ENCODE data around the gene AANAT. TPM values are rescaled to one million over a fixed set of nuclear protein-coding genes. Genes with fewer than 3 reads are reported as not detected.
"Not testable (repeated sequence)": the region's sequence is repeated elsewhere in the genome, so short reads cannot be mapped to it uniquely, and the experiment has no call there.

The AANAT gene
- total RNA-seq, 3 donors from 2014 or later (not counting 1 experiment from before 2014, with no cell fraction given) = 0.28 to 0.50 TPM; not detected in 1

DNA sequence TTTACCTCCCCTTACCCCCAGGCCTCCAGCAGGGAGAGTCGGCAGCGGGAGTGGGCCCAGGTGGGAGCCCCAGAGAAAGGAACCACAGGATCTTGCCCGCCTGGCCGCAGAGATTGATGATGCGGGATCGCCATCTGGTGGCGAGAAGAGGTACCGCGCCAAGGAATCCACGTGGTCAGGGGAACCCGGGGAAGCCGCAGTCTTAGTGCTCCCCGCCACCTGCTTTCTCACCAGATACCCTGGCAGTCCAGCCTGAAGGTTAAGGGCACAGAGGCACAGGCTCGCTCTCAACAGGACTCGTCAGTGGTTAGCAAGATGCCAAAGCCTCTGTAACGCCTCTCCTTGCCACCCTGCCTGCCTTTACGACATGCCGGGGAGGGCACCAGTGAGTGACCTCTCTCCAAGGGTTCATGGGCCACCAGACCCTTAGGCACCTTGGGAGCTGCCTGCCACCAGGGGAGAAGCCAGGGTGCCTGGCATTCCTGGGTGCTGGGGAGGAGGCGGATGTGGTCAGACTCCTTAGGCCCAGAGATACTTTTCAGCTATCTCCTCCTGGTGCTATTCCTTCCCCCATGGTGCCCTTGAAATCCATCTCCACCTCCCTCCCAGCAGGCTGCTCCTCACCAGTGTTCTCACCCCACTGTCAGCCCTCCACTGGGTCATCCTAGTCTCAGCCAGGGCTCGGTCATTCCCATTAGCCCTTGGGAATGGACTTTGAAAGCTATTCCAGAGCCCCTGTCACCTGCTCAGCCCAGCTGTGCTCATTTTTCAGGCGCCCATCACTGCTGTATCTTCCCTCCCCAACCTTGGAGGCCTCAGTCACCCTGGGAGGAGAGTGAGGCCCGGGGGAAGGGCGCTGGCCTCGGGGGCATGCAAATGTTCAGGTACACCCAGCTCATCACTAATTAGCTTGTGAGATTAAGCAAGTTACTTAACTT is 39.3 kb downstream of the AANAT start:
- Mint-ChIP-seq H3K36me3 (no peaks in the 10 kb centered on the region), H3K4me1 (peaks cover 12 to 25% of the 10 kb centered on the region in 2 donors), H3K9me3 (no peaks in the 10 kb centered on the region), H3K27ac (peak overlapping the region in 1 of 2 donors; percentile 74), H3K4me3 (no peak overlapping the region), H3K27me3 (ENCODE audit: low read depth in 2 of 2) (no peaks in the 10 kb centered on the region)
- peaks cover 33% of the 10 kb centered on the region for H3K4me1 ChIP-seq (ENCODE audit: control insufficient read depth, insufficient read depth, low read length)
- H3K27me3 ChIP-seq (ENCODE audit: control insufficient read depth, insufficient read depth, low read length) = no peaks in the 10 kb centered on the region
- WGBS (ENCODE audit: insufficient coverage) = 30% methylated on average over 24 of the region's 24 CpGs
- intact Hi-C loops (cut with micrococcal nuclease) = loop anchor here (1.0 to 5.0 kb wide), 3 partner anchors 40 to 204 kb away; no protein-coding TSS in a partner anchor
- TF ChIP-seq, protein P1, sequence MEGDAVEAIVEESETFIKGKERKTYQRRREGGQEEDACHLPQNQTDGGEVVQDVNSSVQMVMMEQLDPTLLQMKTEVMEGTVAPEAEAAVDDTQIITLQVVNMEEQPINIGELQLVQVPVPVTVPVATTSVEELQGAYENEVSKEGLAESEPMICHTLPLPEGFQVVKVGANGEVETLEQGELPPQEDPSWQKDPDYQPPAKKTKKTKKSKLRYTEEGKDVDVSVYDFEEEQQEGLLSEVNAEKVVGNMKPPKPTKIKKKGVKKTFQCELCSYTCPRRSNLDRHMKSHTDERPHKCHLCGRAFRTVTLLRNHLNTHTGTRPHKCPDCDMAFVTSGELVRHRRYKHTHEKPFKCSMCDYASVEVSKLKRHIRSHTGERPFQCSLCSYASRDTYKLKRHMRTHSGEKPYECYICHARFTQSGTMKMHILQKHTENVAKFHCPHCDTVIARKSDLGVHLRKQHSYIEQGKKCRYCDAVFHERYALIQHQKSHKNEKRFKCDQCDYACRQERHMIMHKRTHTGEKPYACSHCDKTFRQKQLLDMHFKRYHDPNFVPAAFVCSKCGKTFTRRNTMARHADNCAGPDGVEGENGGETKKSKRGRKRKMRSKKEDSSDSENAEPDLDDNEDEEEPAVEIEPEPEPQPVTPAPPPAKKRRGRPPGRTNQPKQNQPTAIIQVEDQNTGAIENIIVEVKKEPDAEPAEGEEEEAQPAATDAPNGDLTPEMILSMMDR (IDR thresholded peaks at IDR 0.05) = peak; percentile 84
- peak; percentile 90 to 92 (median 91) for ATAC-seq
- no peaks in the 10 kb centered on the region for H3K36me3 ChIP-seq (ENCODE audit: control insufficient read depth, insufficient read depth, low read length)
- DNase-seq = peak; percentile 95
- H3K9me3 ChIP-seq (ENCODE audit: control insufficient read depth, insufficient read depth, low read length) = no peaks in the 10 kb centered on the region
- no peak overlapping the region for H3K4me3 ChIP-seq (ENCODE audit: low read length)
- peak overlapping the region; percentile 56 for H3K27ac ChIP-seq (ENCODE audit: low read length)

DNA sequence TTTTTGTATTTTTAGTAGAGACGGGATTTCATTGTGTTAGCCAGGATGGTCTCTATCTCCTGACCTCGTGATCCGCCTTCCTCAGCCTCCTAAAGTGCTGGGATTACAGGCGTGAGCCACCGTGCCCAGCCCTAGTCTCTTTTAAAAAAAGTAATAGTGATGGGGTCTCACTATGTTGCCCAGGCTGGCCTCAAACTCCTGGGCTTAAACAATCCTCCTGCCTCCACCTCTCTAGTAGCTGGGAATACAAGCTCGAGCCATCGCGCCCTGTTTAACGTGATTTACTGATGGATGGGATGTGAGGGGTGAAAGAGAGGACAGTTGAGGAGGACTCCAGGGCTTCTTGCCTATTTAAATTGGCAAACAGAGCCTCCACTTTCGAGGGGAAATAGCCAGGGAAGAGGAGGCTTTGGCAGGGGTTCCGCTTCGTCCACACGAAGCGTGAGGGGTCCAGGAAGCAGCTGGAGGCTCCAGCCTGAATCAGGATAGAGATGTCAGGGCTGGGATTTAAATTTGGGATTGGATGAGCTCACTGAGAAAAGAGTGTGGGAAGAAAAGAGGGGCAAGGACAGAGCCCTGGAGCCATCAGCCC is 41.2 kb downstream of the AANAT start:
- not testable (repeated sequence) for H3K36me3 ChIP-seq (ENCODE audit: control insufficient read depth, insufficient read depth, low read length); ATAC-seq; H3K27me3 Mint-ChIP-seq (ENCODE audit: low read depth in 2 of 2); H3K9me3 Mint-ChIP-seq; H3K27ac ChIP-seq (ENCODE audit: low read length); DNase-seq; H3K9me3 ChIP-seq (ENCODE audit: control insufficient read depth, insufficient read depth, low read length); H3K36me3 Mint-ChIP-seq; H3K4me3 Mint-ChIP-seq; H3K27ac Mint-ChIP-seq; H3K27me3 ChIP-seq (ENCODE audit: control insufficient read depth, insufficient read depth, low read length); H3K4me3 ChIP-seq (ENCODE audit: low read length)
- intact Hi-C loops (cut with micrococcal nuclease) = loop anchor here (5.0 kb wide), 1 partner anchor 206 kb away; no protein-coding TSS in a partner anchor
- 90% methylated on average over 12 of the region's 14 CpGs for WGBS (ENCODE audit: insufficient coverage)
- peaks cover 22 to 26% of the 10 kb centered on the region in 2 donors for H3K4me1 Mint-ChIP-seq
- H3K4me1 ChIP-seq (ENCODE audit: control insufficient read depth, insufficient read depth, low read length) = peaks cover 43% of the 10 kb centered on the region

DNA sequence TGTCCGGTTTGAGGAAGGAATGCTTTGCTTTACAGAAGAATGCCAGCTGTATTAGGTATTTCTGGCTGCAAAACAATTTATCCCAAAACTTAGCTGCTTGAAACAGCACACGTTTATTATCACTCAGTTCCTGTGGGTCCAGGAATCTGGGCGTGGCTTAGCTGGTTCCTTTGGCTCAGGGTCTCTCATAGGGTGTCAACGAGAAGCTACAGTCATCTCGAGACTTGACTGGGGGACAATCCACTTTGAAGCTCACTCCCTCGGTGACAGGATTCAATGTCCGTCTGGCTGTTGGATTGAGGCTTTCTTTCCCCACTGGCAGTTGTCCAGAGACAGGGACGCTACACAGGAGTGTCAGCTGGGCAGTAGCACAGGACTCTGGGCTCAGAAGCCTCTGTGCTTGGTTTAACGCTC is 43.4 kb downstream of the AANAT start:
- Mint-ChIP-seq H3K27me3 (ENCODE audit: low read depth in 2 of 2) (no peaks in the 10 kb centered on the region), H3K4me1 (peaks cover 38 to 46% of the 10 kb centered on the region in 2 donors), H3K9me3 (no peaks in the 10 kb centered on the region), H3K4me3 (no peak overlapping the region), H3K36me3 (no peaks in the 10 kb centered on the region), H3K27ac (peak overlapping the region; percentile 53 to 58)
- TF ChIP-seq, protein P1 (IDR thresholded peaks at IDR 0.05) = no peak
- intact Hi-C loops (cut with micrococcal nuclease) = loop anchor here (10.0 kb wide), 1 partner anchor 246 kb away; the partner anchor contains the start of gene UBALD2
- no peaks in the 10 kb centered on the region for H3K9me3 ChIP-seq (ENCODE audit: control insufficient read depth, insufficient read depth, low read length)
- no peak overlapping the region for H3K27ac ChIP-seq (ENCODE audit: low read length)
- ATAC-seq (no peak), DNase-seq (no peak)
- H3K36me3 ChIP-seq (ENCODE audit: control insufficient read depth, insufficient read depth, low read length) = no peaks in the 10 kb centered on the region
- H3K4me1 ChIP-seq (ENCODE audit: control insufficient read depth, insufficient read depth, low read length) = peaks cover 66% of the 10 kb centered on the region
- WGBS (ENCODE audit: insufficient coverage) = 83% methylated on average over 9 of the region's 9 CpGs
- H3K27me3 ChIP-seq (ENCODE audit: control insufficient read depth, insufficient read depth, low read length) = no peaks in the 10 kb centered on the region
- H3K4me3 ChIP-seq (ENCODE audit: low read length) = no peak overlapping the region
